SJCRH30 (cell line): ENCODE data around the gene SLC30A9. TPM values are rescaled to one million over a fixed set of nuclear protein-coding genes. Genes with fewer than 3 reads are reported as not detected.

ENCODE experiments used
- DNase-seq, 2 experiments: peaks; one replicate each; pipeline ENCODE4 v3.0.0-alpha.2; 2015 to 2020
- H3K27ac ChIP-seq: fragments of 250-450 bp; sonication (Bioruptor Pico); 2 replicates; pipeline ENCODE4 v1.5.1; 2020; ENCODE audit warnings: mild to moderate bottlenecking, moderate library complexity
- H3K27me3 ChIP-seq: fragments of 250-450 bp; sonication (Bioruptor Pico); 2 replicates; pipeline ENCODE4 v1.5.1; 2020; ENCODE audit warnings: mild to moderate bottlenecking, moderate library complexity
- H3K36me3 ChIP-seq: fragments of 250-450 bp; sonication (Bioruptor Pico); 2 replicates; pipeline ENCODE4 v1.5.1; 2020; ENCODE audit warnings: mild to moderate bottlenecking, moderate library complexity
- H3K4me1 ChIP-seq: fragments of 250-450 bp; sonication (Bioruptor Pico); 2 replicates; pipeline ENCODE4 v1.5.1; 2020; ENCODE audit warnings: mild to moderate bottlenecking, moderate library complexity
- H3K4me3 ChIP-seq: fragments of 250-450 bp; sonication (Bioruptor Pico); 2 replicates; pipeline ENCODE4 v1.5.1; 2020; ENCODE audit warnings: mild to moderate bottlenecking, moderate library complexity
- H3K9me3 ChIP-seq: fragments of 250-450 bp; sonication (Bioruptor Pico); replicated peaks from 2 replicates; pipeline ENCODE4 v1.5.1; 2020; ENCODE audit warnings: mild to moderate bottlenecking, moderate library complexity
- total RNA-seq: library from RNA; depleted of rRNA; stranded (reverse); fragments of >200 nt; shearing (Covaris generic); gene quantifications from 2 replicates; pipeline ENCODE4 v1.2.3, GENCODE V29; 2014

The SLC30A9 gene
- total RNA-seq, 1 experiment from 2014 or later: 53.2 TPM

GRCh38 chr4:41985151-41985550 is 5.2 kb upstream of the SLC30A9 start:
- no peak for DNase-seq
- Histone ChIP-seq H3K9me3 (no peaks in the 10 kb centered on the region), H3K27ac (no peak overlapping the region), H3K36me3 (no peaks in the 10 kb centered on the region), H3K27me3 (no peaks in the 10 kb centered on the region), H3K4me3 (no peak overlapping the region), H3K4me1 (0 out of 2 replicates have a peak, but pooled peaks cover 4% of the 10 kb centered on the region)

- H3K36me3 ChIP-seq: peaks cover 6% of the 10 kb centered on the region
- H3K9me3 ChIP-seq: no peaks in the 10 kb centered on the region
- H3K4me1 ChIP-seq: 0 out of 2 replicates have a peak, but pooled peaks cover 7% of the 10 kb centered on the region
- no peak for DNase-seq
- no peaks in the 10 kb centered on the region for H3K27me3 ChIP-seq
- H3K27ac ChIP-seq: no peak overlapping the region; the same call in 1 of the 2 replicates
- H3K4me3 ChIP-seq: peak overlapping the region; percentile 85
Observed at GRCh38 chr4:41989994-41990364, 351 bp upstream of the SLC30A9 start.

GRCh38 chr4:41991916-41992767 is 1.8 kb downstream of the SLC30A9 start:
- 0 out of 2 replicates have a peak, but pooled peaks cover 7% of the 10 kb centered on the region for H3K4me1 ChIP-seq
- H3K4me3 ChIP-seq: no peak overlapping the region

GRCh38 chr4:41992967-41993857 is 2.9 kb downstream of the SLC30A9 start:
- Histone ChIP-seq H3K27me3 (no peaks in the 10 kb centered on the region), H3K4me3 (no peak overlapping the region), H3K9me3 (no peaks in the 10 kb centered on the region), H3K27ac (no peak overlapping the region), H3K4me1 (0 out of 2 replicates have a peak, but pooled peaks cover 7% of the 10 kb centered on the region), H3K36me3 (peaks cover 6% of the 10 kb centered on the region)
- no peak for DNase-seq

More at GRCh38 chr4:41991916-41992767, 1.8 kb downstream of the SLC30A9 start:
- DNase-seq: no peak
- Histone ChIP-seq H3K36me3 (peaks cover 6% of the 10 kb centered on the region), H3K27ac (no peak overlapping the region), H3K27me3 (no peaks in the 10 kb centered on the region), H3K9me3 (no peaks in the 10 kb centered on the region)

- Histone ChIP-seq H3K27ac (no peak overlapping the region), H3K27me3 (no peaks in the 10 kb centered on the region), H3K36me3 (peaks cover 6% of the 10 kb centered on the region), H3K9me3 (no peaks in the 10 kb centered on the region), H3K4me1 (0 out of 2 replicates have a peak, but pooled peaks cover 4% of the 10 kb centered on the region), H3K4me3 (no peak overlapping the region)
- no peak for DNase-seq
Observed at GRCh38 chr4:41994461-41994985, 4.2 kb downstream of the SLC30A9 start.

GRCh38 chr4:41998019-41998418 is 7.7 kb downstream of the SLC30A9 start:
- 0 out of 2 replicates have a peak, but pooled peaks cover 3% of the 10 kb centered on the region for H3K36me3 ChIP-seq
- H3K27me3 ChIP-seq: no peaks in the 10 kb centered on the region
- H3K4me1 ChIP-seq: no peaks in the 10 kb centered on the region
- no peak overlapping the region for H3K4me3 ChIP-seq
- DNase-seq: no peak
- no peak overlapping the region for H3K27ac ChIP-seq
- H3K9me3 ChIP-seq: no peaks in the 10 kb centered on the region

GRCh38 chr4:41999321-41999720 is 9.0 kb downstream of the SLC30A9 start:
- H3K27me3 ChIP-seq: no peaks in the 10 kb centered on the region
- no peaks in the 10 kb centered on the region for H3K9me3 ChIP-seq
- H3K27ac ChIP-seq: no peak overlapping the region
- H3K4me1 ChIP-seq: no peaks in the 10 kb centered on the region
- 0 out of 2 replicates have a peak, but pooled peaks cover 6% of the 10 kb centered on the region for H3K36me3 ChIP-seq
- no peak overlapping the region for H3K4me3 ChIP-seq
- no peak for DNase-seq

GRCh38 chr4:42008011-42008786 is 17.9 kb downstream of the SLC30A9 start:
- Histone ChIP-seq H3K27me3 (no peaks in the 10 kb centered on the region), H3K36me3 (peaks cover 15% of the 10 kb centered on the region), H3K4me1 (0 out of 2 replicates have a peak, but pooled peaks cover 2% of the 10 kb centered on the region), H3K9me3 (no peaks in the 10 kb centered on the region), H3K27ac (no peak overlapping the region), H3K4me3 (no peak overlapping the region)
- DNase-seq: no peak

GRCh38 chr4:42015438-42015837 is 25.1 kb downstream of the SLC30A9 start:
- H3K9me3 ChIP-seq: no peaks in the 10 kb centered on the region
- H3K36me3 ChIP-seq: 0 out of 2 replicates have a peak, but pooled peaks cover 1% of the 10 kb centered on the region
- H3K27ac ChIP-seq: no peak overlapping the region
- no peaks in the 10 kb centered on the region for H3K27me3 ChIP-seq
- no peak overlapping the region for H3K4me3 ChIP-seq
- H3K4me1 ChIP-seq: peaks cover 5% of the 10 kb centered on the region; the same call in 1 of the 2 replicates
- DNase-seq: no peak

- no peak overlapping the region for H3K27ac ChIP-seq
Observed at GRCh38 chr4:42018451-42018850, 28.1 kb downstream of the SLC30A9 start.

GRCh38 chr4:42048394-42048793 is 58.1 kb downstream of the SLC30A9 start:
- Histone ChIP-seq H3K4me3 (no peak overlapping the region), H3K27me3 (no peaks in the 10 kb centered on the region), H3K9me3 (no peaks in the 10 kb centered on the region; the same call in 1 of the 2 replicates), H3K27ac (no peak overlapping the region), H3K36me3 (peaks cover 36% of the 10 kb centered on the region), H3K4me1 (no peaks in the 10 kb centered on the region)
- no peak for DNase-seq

More at GRCh38 chr4:42018451-42018850, 28.1 kb downstream of the SLC30A9 start:
- H3K27me3 ChIP-seq: no peaks in the 10 kb centered on the region
- H3K4me1 ChIP-seq: peaks cover 5% of the 10 kb centered on the region; the same call in 1 of the 2 replicates
- H3K4me3 ChIP-seq: no peak overlapping the region
- DNase-seq: peak; percentile 70 to 89
- H3K9me3 ChIP-seq: no peaks in the 10 kb centered on the region
- peaks cover 9% of the 10 kb centered on the region for H3K36me3 ChIP-seq

- no peak overlapping the region for H3K27ac ChIP-seq
- peaks cover 31% of the 10 kb centered on the region for H3K36me3 ChIP-seq
- no peaks in the 10 kb centered on the region for H3K9me3 ChIP-seq
Observed at GRCh38 chr4:42050516-42051249, 60.4 kb downstream of the SLC30A9 start.

GRCh38 chr4:42066402-42066801 is 76.1 kb downstream of the SLC30A9 start:
- no peak for DNase-seq
- Histone ChIP-seq H3K36me3 (peaks cover 12% of the 10 kb centered on the region), H3K4me3 (no peak overlapping the region), H3K4me1 (no peaks in the 10 kb centered on the region), H3K27me3 (no peaks in the 10 kb centered on the region), H3K9me3 (no peaks in the 10 kb centered on the region), H3K27ac (no peak overlapping the region)

More at GRCh38 chr4:42050516-42051249, 60.4 kb downstream of the SLC30A9 start:
- no peak for DNase-seq
- Histone ChIP-seq H3K27me3 (no peaks in the 10 kb centered on the region), H3K4me1 (no peaks in the 10 kb centered on the region), H3K4me3 (no peak overlapping the region)
